Measurements from ENCODE around the gene DERL2.
A peak's percentile ranks its signal among the peaks of the same experiment; 100 is the strongest.

DERL2 gene

GRCh38 chr17:5485270-5486205 lies at the start of gene DERL2:
Gene DERL2 (minus strand): TSS chr17:5486178. CDS start chr17:5486161, 17 bp downstream.
- no peak for DNase-seq

GRCh38 chr17:5535436-5535835 lies 49.5 kb upstream of the DERL2 start:
- no peak for DNase-seq

GRCh38 chr17:5533486-5534315 lies 47.7 kb upstream of the DERL2 start:
- no peak for DNase-seq

- DNase-seq, result no peak
Measured at GRCh38 chr17:5532581-5532980, 46.6 kb upstream of the DERL2 start.

- no peak for DNase-seq
Measured at GRCh38 chr17:5531085-5531418, 45.1 kb upstream of the DERL2 start.

- no peak for DNase-seq
Measured at GRCh38 chr17:5530265-5531084, 44.5 kb upstream of the DERL2 start.

GRCh38 chr17:5527601-5528250 lies 41.7 kb upstream of the DERL2 start:
- no peak for DNase-seq

GRCh38 chr17:5526821-5527598 lies 41.0 kb upstream of the DERL2 start:
- peak; percentile 43 for DNase-seq

GRCh38 chr17:5523249-5523648 lies 37.3 kb upstream of the DERL2 start:
- DNase-seq, result no peak

- no peak for DNase-seq
Measured at GRCh38 chr17:5522476-5522875, 36.5 kb upstream of the DERL2 start.

GRCh38 chr17:5516060-5516792 lies 30.2 kb upstream of the DERL2 start:
- DNase-seq, result no peak

- DNase-seq, result no peak
Measured at GRCh38 chr17:5514976-5515375, 29.0 kb upstream of the DERL2 start.

- DNase-seq, result no peak
Measured at GRCh38 chr17:5513628-5514027, 27.6 kb upstream of the DERL2 start.

- DNase-seq, result no peak
Measured at GRCh38 chr17:5511401-5512225, 25.6 kb upstream of the DERL2 start.

GRCh38 chr17:5510771-5511170 lies 24.8 kb upstream of the DERL2 start:
- DNase-seq, result no peak

GRCh38 chr17:5509482-5509881 lies 23.5 kb upstream of the DERL2 start:
- DNase-seq, result no peak

GRCh38 chr17:5508810-5509209 lies 22.8 kb upstream of the DERL2 start:
- DNase-seq, result no peak

- DNase-seq, result no peak
Measured at GRCh38 chr17:5506307-5506706, 20.3 kb upstream of the DERL2 start.

- DNase-seq, result no peak
Measured at GRCh38 chr17:5502552-5502951, 16.6 kb upstream of the DERL2 start.

GRCh38 chr17:5501685-5502084 lies 15.7 kb upstream of the DERL2 start:
- no peak for DNase-seq

All from stimulated activated CD4-positive, alpha-beta T cell treated with anti-CD3 and anti-CD28 coated beads, Interleukin-4, amount 100 ng/mL, for 1 hour (primary cell).